ENCODE measurements around the gene CNNM3. TPM values are rescaled to one million over a fixed set of nuclear protein-coding genes. Genes with fewer than 3 reads are reported as not detected.

Gene CNNM3
- 10 to 100 TPM; 11.5 to 37.6 (median 21.6) TPM for total RNA-seq
- long read RNA-seq, partial matches to known transcripts = 1 of 5 reads
- long read RNA-seq, other reads (novel, unspliced or antisense) = 4 of 5 reads

- H3K4me3 ChIP-seq = peak within 1 kb of the TSS; percentile 76 to 93 (median 91)
- under 1% methylated on average over 17 of the region's 103 CpGs for WGBS (ENCODE audit: insufficient coverage, low coverage, low lambda C conversion rate, missing lambda C conversion rate)
- ATAC-seq (peak; percentile 80 to 92 (median 84)), DNase-seq (peak; percentile 99)
- intact Hi-C loops (cut with DNase I) = loop anchor here (5.0 to 10.0 kb wide), 2 partner anchors 46 to 49 kb away; no protein-coding TSS in a partner anchor
- H3K4me1 ChIP-seq = peaks cover 0 to 43% (median 16%) of the 10 kb centered on the region in 4 donors
- peak within 1 kb of the TSS; percentile 88 to 94 (median 93) for H3K27ac ChIP-seq
- no peaks in the 10 kb centered on the region for H3K36me3 ChIP-seq
- no peaks in the 10 kb centered on the region for H3K9me3 ChIP-seq
- TF ChIP-seq CTCF (IDR thresholded peaks at IDR 0.05) = peak; percentile 67 to 77 (median 69)
- TF ChIP-seq POLR2A (IDR thresholded peaks at IDR 0.05) = peak; percentile 71
- no peaks in the 10 kb centered on the region for H3K27me3 ChIP-seq
These were observed at the start of gene CNNM3 for GRCh38 chr2:96816127-96816835. CNNM3 (plus strand) TSS chr2:96816268; CDS start chr2:96816278, 10 bp downstream.

- intact Hi-C loops (cut with DNase I) = no loop called here
- DNase-seq = no peak
- Histone ChIP-seq H3K4me3 (no peak overlapping the region), H3K27me3 (no peaks in the 10 kb centered on the region), H3K9me3 (no peaks in the 10 kb centered on the region), H3K36me3 (no peaks in the 10 kb centered on the region), H3K4me1 (peaks cover 0 to 43% (median 12%) of the 10 kb centered on the region in 4 donors), H3K27ac (no peak overlapping the region)
- 64% methylated on average over 3 of the region's 9 CpGs for WGBS (ENCODE audit: insufficient coverage, low coverage, low lambda C conversion rate, missing lambda C conversion rate)
- peak; percentile 20 to 36 (median 26) for ATAC-seq
- TF ChIP-seq CTCF (IDR thresholded peaks at IDR 0.05) (no peak), POLR2A (IDR thresholded peaks at IDR 0.05) (no peak)
These were observed 48.8 kb upstream of the CNNM3 start for GRCh38 chr2:96767135-96767871.

- Histone ChIP-seq H3K27ac (no peak overlapping the region), H3K9me3 (no peaks in the 10 kb centered on the region), H3K27me3 (no peaks in the 10 kb centered on the region), H3K4me3 (no peak overlapping the region), H3K36me3 (no peaks in the 10 kb centered on the region), H3K4me1 (peaks cover 0 to 35% (median 7%) of the 10 kb centered on the region in 4 donors)
- DNase-seq = peak in 1 of 3 donors; percentile 18
- intact Hi-C loops (cut with DNase I) = no loop called here
- no peak for ATAC-seq
- WGBS (ENCODE audit: insufficient coverage, low coverage, low lambda C conversion rate, missing lambda C conversion rate) = 85% methylated on average over 8 of the region's 8 CpGs
- TF ChIP-seq CTCF (IDR thresholded peaks at IDR 0.05) (no peak), POLR2A (IDR thresholded peaks at IDR 0.05) (no peak)
These were observed 47.9 kb upstream of the CNNM3 start for GRCh38 chr2:96768083-96768561.

- Histone ChIP-seq H3K27ac (no peak overlapping the region), H3K4me1 (peaks cover 0 to 28% (median 6%) of the 10 kb centered on the region in 4 donors), H3K4me3 (no peak overlapping the region), H3K36me3 (no peaks in the 10 kb centered on the region), H3K27me3 (no peaks in the 10 kb centered on the region), H3K9me3 (no peaks in the 10 kb centered on the region)
- intact Hi-C loops (cut with DNase I) = no loop called here
- TF ChIP-seq CTCF (IDR thresholded peaks at IDR 0.05) (no peak), POLR2A (IDR thresholded peaks at IDR 0.05) (no peak)
- DNase-seq (peak; percentile 53 to 84 (median 69)), ATAC-seq (peak; percentile 79 to 92 (median 86))
- WGBS (ENCODE audit: insufficient coverage, low coverage, low lambda C conversion rate, missing lambda C conversion rate) = 45% methylated on average over 2 of the region's 7 CpGs
These were observed 46.3 kb upstream of the CNNM3 start for GRCh38 chr2:96769814-96770213.
